Measurements from ENCODE around the gene MYRIP. TPM values are rescaled to one million over a fixed set of nuclear protein-coding genes. Genes with fewer than 3 reads are reported as not detected.

The MYRIP gene
- polyA plus RNA-seq, 4 donors: 0.81 to 4.5 (median 2.5) TPM

DNA sequence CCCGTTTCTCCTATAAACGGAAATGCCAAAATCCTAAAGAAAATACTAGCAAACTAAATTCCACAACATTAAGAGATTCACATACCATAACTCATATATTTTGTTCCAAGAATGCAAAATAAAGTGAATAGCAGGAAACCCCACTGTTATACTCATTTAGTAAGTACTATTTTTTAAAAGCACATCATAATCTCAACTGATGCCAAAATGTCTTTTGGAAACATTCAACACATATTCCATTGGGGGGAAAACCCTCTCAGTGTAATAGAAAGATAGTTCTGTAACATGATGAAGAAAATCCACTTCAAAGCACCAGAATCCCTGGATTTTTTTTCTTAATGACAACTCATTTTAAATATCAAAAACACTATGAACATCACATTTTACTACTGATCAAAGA lies 407.1 kb downstream of the MYRIP start:
- no peaks in the 10 kb centered on the region for H3K27me3 ChIP-seq (ENCODE audit: control insufficient read depth in 3 of 3, insufficient read depth in 3 of 3, low read length in 3 of 3)
- H3K9me3 ChIP-seq (ENCODE audit: control insufficient read depth in 2 of 2, insufficient read depth in 1 of 2, low read depth in 1 of 2, low read length in 1 of 2): no peaks in the 10 kb centered on the region
- WGBS, 3 donors: 79 to 89% (median 82%) methylated on average over 2 of the region's 2 CpGs
- H3K36me3 ChIP-seq (ENCODE audit: control insufficient read depth in 3 of 3, insufficient read depth in 2 of 3, low read depth in 1 of 3, low read length in 3 of 3): peaks cover 0 to 3% (median 0%) of the 10 kb centered on the region in 3 donors
- H3K4me3 ChIP-seq (ENCODE audit: low read depth in 1 of 3, low read length in 3 of 3): no peak overlapping the region
- FAIRE-seq: no peak
- DNase-seq: no peak
- H3K4me1 ChIP-seq (ENCODE audit: control insufficient read depth in 3 of 3, insufficient read depth in 2 of 3, low read depth in 1 of 3, low read length in 2 of 3): no peaks in the 10 kb centered on the region
- no peak overlapping the region for H3K27ac ChIP-seq (ENCODE audit: low read depth in 1 of 3, low read length in 2 of 3)

- 91 to 94% (median 93%) methylated on average over 4 of the region's 4 CpGs for WGBS, 3 donors
- no peak for FAIRE-seq
- Histone ChIP-seq H3K9me3 (ENCODE audit: control insufficient read depth in 2 of 2, insufficient read depth in 1 of 2, low read depth in 1 of 2, low read length in 1 of 2) (no peaks in the 10 kb centered on the region), H3K4me1 (ENCODE audit: control insufficient read depth in 3 of 3, insufficient read depth in 2 of 3, low read depth in 1 of 3, low read length in 2 of 3) (no peaks in the 10 kb centered on the region), H3K27ac (ENCODE audit: low read depth in 1 of 3, low read length in 2 of 3) (no peak overlapping the region), H3K36me3 (ENCODE audit: control insufficient read depth in 3 of 3, insufficient read depth in 2 of 3, low read depth in 1 of 3, low read length in 3 of 3) (no peaks in the 10 kb centered on the region), H3K27me3 (ENCODE audit: control insufficient read depth in 3 of 3, insufficient read depth in 3 of 3, low read length in 3 of 3) (no peaks in the 10 kb centered on the region), H3K4me3 (ENCODE audit: low read depth in 1 of 3, low read length in 3 of 3) (no peak overlapping the region)
- no peak for DNase-seq
Observed at GRCh38 chr3:40223856-40224255, 414.4 kb downstream of the MYRIP start.

DNA sequence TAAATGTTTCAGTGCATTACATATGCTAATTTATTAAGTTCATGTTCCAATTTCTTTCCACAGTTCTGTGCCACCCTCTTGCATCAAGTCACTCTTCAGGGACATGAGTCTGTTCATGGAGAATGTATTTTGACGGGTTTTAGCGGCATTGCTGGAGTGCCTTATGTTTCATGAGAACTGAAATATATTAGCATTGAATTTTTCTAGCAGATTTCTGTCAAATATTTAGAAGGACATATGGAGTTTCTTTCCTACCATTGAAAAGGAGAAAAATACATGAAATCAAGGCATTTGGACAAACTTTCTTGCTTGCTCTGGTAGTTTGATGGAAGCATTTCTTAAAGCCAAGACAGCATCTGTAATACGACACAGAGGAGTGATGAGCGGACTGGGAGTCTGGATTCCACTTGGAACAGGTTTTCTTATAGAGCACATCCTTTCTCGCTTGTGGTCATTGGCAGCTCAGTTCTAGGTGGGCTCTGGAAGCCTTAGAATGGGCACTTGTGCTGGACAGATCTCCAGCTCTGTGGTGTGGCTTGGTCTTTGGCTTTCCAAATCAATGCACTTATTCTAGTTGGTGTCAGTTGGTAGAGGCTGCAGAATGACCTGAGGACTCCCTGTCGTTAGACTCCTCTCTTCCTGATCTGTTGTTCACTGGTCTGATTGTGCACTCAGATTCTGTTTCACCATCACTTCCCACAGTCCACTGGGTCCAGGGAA lies 415.5 kb downstream of the MYRIP start:
- FAIRE-seq (no peak), DNase-seq (no peak)
- H3K27ac ChIP-seq (ENCODE audit: low read depth in 1 of 3, low read length in 2 of 3): no peak overlapping the region
- no peak overlapping the region for H3K4me3 ChIP-seq (ENCODE audit: low read depth in 1 of 3, low read length in 3 of 3)
- no peaks in the 10 kb centered on the region for H3K27me3 ChIP-seq (ENCODE audit: control insufficient read depth in 3 of 3, insufficient read depth in 3 of 3, low read length in 3 of 3)
- H3K4me1 ChIP-seq (ENCODE audit: control insufficient read depth in 3 of 3, insufficient read depth in 2 of 3, low read depth in 1 of 3, low read length in 2 of 3): no peaks in the 10 kb centered on the region
- peaks cover 0 to 4% (median 0%) of the 10 kb centered on the region in 3 donors for H3K36me3 ChIP-seq (ENCODE audit: control insufficient read depth in 3 of 3, insufficient read depth in 2 of 3, low read depth in 1 of 3, low read length in 3 of 3)
- no peaks in the 10 kb centered on the region for H3K9me3 ChIP-seq (ENCODE audit: control insufficient read depth in 2 of 2, insufficient read depth in 1 of 2, low read depth in 1 of 2, low read length in 1 of 2)
- 88 to 95% (median 94%) methylated on average over 6 of the region's 6 CpGs for WGBS, 3 donors

DNA sequence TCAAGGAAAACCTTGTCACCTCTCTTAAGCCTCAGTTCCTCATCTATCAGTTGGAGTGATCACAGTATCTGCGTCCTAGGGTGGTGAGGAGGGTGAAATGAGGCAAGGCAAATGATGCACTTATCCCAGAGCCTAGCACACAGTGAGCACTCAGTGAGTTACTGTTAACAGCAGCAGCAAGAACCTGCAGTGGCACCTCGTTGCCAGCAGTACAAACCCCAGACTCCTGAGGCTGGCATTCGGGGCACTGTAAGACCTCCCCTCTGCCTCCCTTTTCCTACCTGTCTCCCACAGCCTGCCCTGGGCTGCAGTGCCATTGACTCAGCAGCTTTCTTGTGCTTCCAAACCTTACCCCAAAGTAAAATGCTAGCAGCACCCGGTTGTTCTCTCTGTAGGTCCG lies 417.2 kb downstream of the MYRIP start:
- FAIRE-seq: no peak
- WGBS, 3 donors: 87 to 88% (median 87%) methylated on average over 5 of the region's 5 CpGs

DNA sequence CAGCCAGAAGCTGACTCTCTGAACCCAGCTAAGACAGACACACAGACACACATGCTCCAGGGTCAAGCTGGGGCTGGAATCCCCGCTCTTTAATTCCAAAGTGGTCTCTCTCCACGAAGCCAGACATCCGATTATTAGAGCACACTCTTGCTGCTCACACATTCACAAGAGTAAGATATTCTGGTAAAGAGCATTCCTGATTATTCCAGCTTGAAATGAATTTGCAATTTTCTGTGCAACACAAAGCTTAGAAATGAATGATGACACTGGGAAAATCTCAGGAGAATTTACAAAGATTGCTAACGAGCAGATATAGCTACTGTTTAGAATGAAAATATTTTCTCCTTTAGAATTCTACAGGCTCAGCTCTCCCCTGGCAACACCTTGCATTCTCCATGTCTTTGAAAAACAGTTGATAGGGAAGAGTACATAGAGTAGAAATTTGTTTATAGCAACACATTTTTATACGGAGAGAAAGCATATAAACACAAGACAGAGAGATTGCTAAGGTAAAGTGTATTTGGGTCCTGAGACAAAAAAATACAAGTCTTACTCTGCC lies 419.5 kb downstream of the MYRIP start:
- Histone ChIP-seq H3K4me3 (ENCODE audit: low read depth in 1 of 3, low read length in 3 of 3) (no peak overlapping the region), H3K9me3 (ENCODE audit: control insufficient read depth in 2 of 2, insufficient read depth in 1 of 2, low read depth in 1 of 2, low read length in 1 of 2) (no peaks in the 10 kb centered on the region), H3K27ac (ENCODE audit: low read depth in 1 of 3, low read length in 2 of 3) (no peak overlapping the region), H3K27me3 (ENCODE audit: control insufficient read depth in 3 of 3, insufficient read depth in 3 of 3, low read length in 3 of 3) (no peaks in the 10 kb centered on the region), H3K36me3 (ENCODE audit: control insufficient read depth in 3 of 3, insufficient read depth in 2 of 3, low read depth in 1 of 3, low read length in 3 of 3) (peaks cover 0 to 4% (median 0%) of the 10 kb centered on the region in 3 donors), H3K4me1 (ENCODE audit: control insufficient read depth in 3 of 3, insufficient read depth in 2 of 3, low read depth in 1 of 3, low read length in 2 of 3) (no peaks in the 10 kb centered on the region)
- WGBS, 3 donors: 85 to 89% (median 87%) methylated on average over 5 of the region's 5 CpGs
- FAIRE-seq (no peak), DNase-seq (no peak)

More for the DNA sequence above, 417.2 kb downstream of the MYRIP start:
- H3K9me3 ChIP-seq (ENCODE audit: control insufficient read depth in 2 of 2, insufficient read depth in 1 of 2, low read depth in 1 of 2, low read length in 1 of 2): no peaks in the 10 kb centered on the region
- no peak overlapping the region for H3K4me3 ChIP-seq (ENCODE audit: low read depth in 1 of 3, low read length in 3 of 3)
- no peak for DNase-seq
- no peaks in the 10 kb centered on the region for H3K27me3 ChIP-seq (ENCODE audit: control insufficient read depth in 3 of 3, insufficient read depth in 3 of 3, low read length in 3 of 3)
- no peaks in the 10 kb centered on the region for H3K4me1 ChIP-seq (ENCODE audit: control insufficient read depth in 3 of 3, insufficient read depth in 2 of 3, low read depth in 1 of 3, low read length in 2 of 3)
- peaks cover 0 to 4% (median 0%) of the 10 kb centered on the region in 3 donors for H3K36me3 ChIP-seq (ENCODE audit: control insufficient read depth in 3 of 3, insufficient read depth in 2 of 3, low read depth in 1 of 3, low read length in 3 of 3)
- H3K27ac ChIP-seq (ENCODE audit: low read depth in 1 of 3, low read length in 2 of 3): no peak overlapping the region

GRCh38 chr3:40229386-40229785 lies 420.0 kb downstream of the MYRIP start:
- H3K4me3 ChIP-seq (ENCODE audit: low read depth in 1 of 3, low read length in 3 of 3): no peak overlapping the region
- DNase-seq (no peak), FAIRE-seq (no peak)
- H3K27me3 ChIP-seq (ENCODE audit: control insufficient read depth in 3 of 3, insufficient read depth in 3 of 3, low read length in 3 of 3): no peaks in the 10 kb centered on the region
- H3K9me3 ChIP-seq (ENCODE audit: control insufficient read depth in 2 of 2, insufficient read depth in 1 of 2, low read depth in 1 of 2, low read length in 1 of 2): no peaks in the 10 kb centered on the region
- no peak overlapping the region for H3K27ac ChIP-seq (ENCODE audit: low read depth in 1 of 3, low read length in 2 of 3)
- WGBS, 3 donors: 87 to 97% (median 90%) methylated on average over 6 of the region's 6 CpGs
- peaks cover 0 to 4% (median 0%) of the 10 kb centered on the region in 3 donors for H3K36me3 ChIP-seq (ENCODE audit: control insufficient read depth in 3 of 3, insufficient read depth in 2 of 3, low read depth in 1 of 3, low read length in 3 of 3)
- no peaks in the 10 kb centered on the region for H3K4me1 ChIP-seq (ENCODE audit: control insufficient read depth in 3 of 3, insufficient read depth in 2 of 3, low read depth in 1 of 3, low read length in 2 of 3)

- Histone ChIP-seq H3K4me3 (ENCODE audit: low read depth in 1 of 3, low read length in 3 of 3) (no peak overlapping the region), H3K9me3 (ENCODE audit: control insufficient read depth in 2 of 2, insufficient read depth in 1 of 2, low read depth in 1 of 2, low read length in 1 of 2) (no peaks in the 10 kb centered on the region), H3K4me1 (ENCODE audit: control insufficient read depth in 3 of 3, insufficient read depth in 2 of 3, low read depth in 1 of 3, low read length in 2 of 3) (no peaks in the 10 kb centered on the region), H3K36me3 (ENCODE audit: control insufficient read depth in 3 of 3, insufficient read depth in 2 of 3, low read depth in 1 of 3, low read length in 3 of 3) (peaks cover 0 to 4% (median 0%) of the 10 kb centered on the region in 3 donors), H3K27me3 (ENCODE audit: control insufficient read depth in 3 of 3, insufficient read depth in 3 of 3, low read length in 3 of 3) (no peaks in the 10 kb centered on the region), H3K27ac (ENCODE audit: low read depth in 1 of 3, low read length in 2 of 3) (no peak overlapping the region)
- WGBS, 3 donors: 18 to 51% (median 40%) methylated on average over 1 of the region's 1 CpG
- FAIRE-seq: no peak
- DNase-seq: peak; percentile 7 to 32
Observed at GRCh38 chr3:40229963-40230362, 420.6 kb downstream of the MYRIP start.

DNA sequence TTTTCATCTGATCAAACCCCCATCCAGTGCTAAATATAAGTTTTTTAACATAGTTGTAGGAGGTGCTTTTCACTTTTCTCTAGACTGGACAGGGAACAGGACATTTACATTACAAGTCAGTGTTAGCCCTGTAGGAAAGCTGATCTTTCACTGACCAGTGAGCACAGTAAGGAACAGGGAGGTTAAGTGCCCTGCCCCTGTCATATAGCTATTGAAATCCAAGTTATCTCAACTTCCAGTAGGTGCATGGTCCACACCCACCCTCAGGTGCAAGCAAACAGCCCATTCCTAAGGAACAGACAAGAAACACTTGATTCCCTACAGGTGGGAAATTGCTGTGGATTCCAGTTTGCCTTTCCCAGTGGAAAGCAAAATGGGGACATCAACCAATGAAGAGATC lies 421.0 kb downstream of the MYRIP start:
- FAIRE-seq (no peak), DNase-seq (peak in 1 of 2 donors; percentile 6)
- H3K36me3 ChIP-seq (ENCODE audit: control insufficient read depth in 3 of 3, insufficient read depth in 2 of 3, low read depth in 1 of 3, low read length in 3 of 3): peaks cover 0 to 4% (median 0%) of the 10 kb centered on the region in 3 donors
- no peak overlapping the region for H3K27ac ChIP-seq (ENCODE audit: low read depth in 1 of 3, low read length in 2 of 3)
- no peaks in the 10 kb centered on the region for H3K4me1 ChIP-seq (ENCODE audit: control insufficient read depth in 3 of 3, insufficient read depth in 2 of 3, low read depth in 1 of 3, low read length in 2 of 3)
- no peaks in the 10 kb centered on the region for H3K27me3 ChIP-seq (ENCODE audit: control insufficient read depth in 3 of 3, insufficient read depth in 3 of 3, low read length in 3 of 3)
- H3K4me3 ChIP-seq (ENCODE audit: low read depth in 1 of 3, low read length in 3 of 3): no peak overlapping the region
- no peaks in the 10 kb centered on the region for H3K9me3 ChIP-seq (ENCODE audit: control insufficient read depth in 2 of 2, insufficient read depth in 1 of 2, low read depth in 1 of 2, low read length in 1 of 2)
